ENCODE results near the gene UBE2U. TPM values are rescaled to one million over a fixed set of nuclear protein-coding genes. Genes with fewer than 3 reads are reported as not detected.

UBE2U gene
- total and polyA plus RNA-seq, 8 donors: 0.14 to 0.81 (median 0.63) TPM; not detected in 4

GRCh38 chr1:64268653-64269557 is 65.5 kb downstream of the UBE2U start:
- Histone ChIP-seq H3K4me1 (no peaks in the 10 kb centered on the region), H3K9me3 (no peaks in the 10 kb centered on the region), H3K36me3 (no peaks in the 10 kb centered on the region), H3K27me3 (no peaks in the 10 kb centered on the region), H3K27ac (no peak overlapping the region), H3K4me3 (peak overlapping the region in 1 of 4 donors; percentile 10)
- intact Hi-C loops (cut with DNase I): loop anchor here in 1 of 3 donors (10.0 kb wide), 2 partner anchors 406 to 556 kb away; no protein-coding TSS in a partner anchor
- FAIRE-seq: peak; percentile 93
- peak; percentile 84 to 96 (median 94) for ATAC-seq
- TF ChIP-seq CTCF (IDR thresholded peaks at IDR 0.05): peak; percentile 48 to 74 (median 61)
- 41 to 47% methylated on average over 23 of the region's 23 CpGs for WGBS, 2 donors
- peak in 5 of 6 donors; percentile 49 to 76 (median 58) for DNase-seq

DNA sequence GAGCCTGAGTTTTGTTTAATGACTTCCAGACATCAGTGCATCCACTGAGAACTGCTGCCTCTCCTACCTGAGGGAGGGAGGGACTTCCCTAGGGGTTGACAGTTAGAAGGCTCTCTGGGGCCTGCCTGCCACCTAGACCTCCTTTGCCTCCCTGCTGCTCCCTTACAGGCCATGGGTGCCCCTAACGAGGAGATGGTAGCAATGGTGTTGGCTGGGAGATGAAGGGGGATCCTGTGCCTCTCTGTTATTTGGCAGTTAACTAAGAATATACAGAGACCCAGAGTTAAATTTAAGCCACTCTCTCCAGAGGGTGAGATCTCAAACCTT is 66.1 kb downstream of the UBE2U start:
- DNase-seq (no peak), ATAC-seq (peak in 2 of 4 donors; percentile 26 to 30), FAIRE-seq (no peak)
- H3K27ac ChIP-seq: no peak overlapping the region
- 36 to 37% methylated on average over 1 of the region's 1 CpG for WGBS, 2 donors
- H3K4me1 ChIP-seq: no peaks in the 10 kb centered on the region
- no peak for TF ChIP-seq CTCF (IDR thresholded peaks at IDR 0.05)
- no peaks in the 10 kb centered on the region for H3K27me3 ChIP-seq
- no peak overlapping the region for H3K4me3 ChIP-seq
- intact Hi-C loops (cut with DNase I): loop anchor here in 1 of 3 donors (10.0 kb wide), 2 partner anchors 405 to 555 kb away; no protein-coding TSS in a partner anchor
- H3K36me3 ChIP-seq: no peaks in the 10 kb centered on the region
- H3K9me3 ChIP-seq: no peaks in the 10 kb centered on the region

GRCh38 chr1:64280001-64280400 is 76.6 kb downstream of the UBE2U start:
- no peak overlapping the region for H3K27ac ChIP-seq
- H3K4me1 ChIP-seq: no peaks in the 10 kb centered on the region
- H3K36me3 ChIP-seq: no peaks in the 10 kb centered on the region
- FAIRE-seq (no peak), ATAC-seq (peak in 1 of 4 donors; percentile 18), DNase-seq (no peak)
- no peaks in the 10 kb centered on the region for H3K9me3 ChIP-seq
- intact Hi-C loops (cut with DNase I): no loop called here
- no peak for TF ChIP-seq CTCF (IDR thresholded peaks at IDR 0.05)
- no peaks in the 10 kb centered on the region for H3K27me3 ChIP-seq
- WGBS, 2 donors: 86 to 87% methylated on average over 4 of the region's 4 CpGs
- H3K4me3 ChIP-seq: no peak overlapping the region

GRCh38 chr1:64282351-64282750 is 78.9 kb downstream of the UBE2U start:
- 41 to 53% methylated on average over 4 of the region's 4 CpGs for WGBS, 2 donors
- intact Hi-C loops (cut with DNase I): no loop called here
- Histone ChIP-seq H3K36me3 (no peaks in the 10 kb centered on the region), H3K4me1 (no peaks in the 10 kb centered on the region), H3K9me3 (no peaks in the 10 kb centered on the region), H3K27ac (peak overlapping the region in 1 of 4 donors; percentile 12), H3K4me3 (no peak overlapping the region), H3K27me3 (no peaks in the 10 kb centered on the region)
- DNase-seq (peak; percentile 9 to 72 (median 48)), ATAC-seq (peak; percentile 51 to 69 (median 57)), FAIRE-seq (no peak)
- no peak for TF ChIP-seq CTCF (IDR thresholded peaks at IDR 0.05)

- H3K4me3 ChIP-seq: no peak overlapping the region
- H3K9me3 ChIP-seq: no peaks in the 10 kb centered on the region
- TF ChIP-seq CTCF (IDR thresholded peaks at IDR 0.05): no peak
- no peak overlapping the region for H3K27ac ChIP-seq
- FAIRE-seq: no peak
- no peaks in the 10 kb centered on the region for H3K4me1 ChIP-seq
- 50 to 60% methylated on average over 3 of the region's 3 CpGs for WGBS, 2 donors
- no peaks in the 10 kb centered on the region for H3K36me3 ChIP-seq
- no peak for DNase-seq
- no peak for ATAC-seq
- H3K27me3 ChIP-seq: no peaks in the 10 kb centered on the region
- intact Hi-C loops (cut with DNase I): no loop called here
Observed at GRCh38 chr1:64287071-64287470, 83.6 kb downstream of the UBE2U start.
